Inflammatory macrophage (primary cell): ENCODE data around the gene THAP4.

ENCODE experiments used
- DNase-seq, 2 donors: peaks; one replicate each; pipeline ENCODE4 v3.0.0-alpha.2; 2020 to 2022
- total RNA-seq, 18 experiments: gene quantifications; one replicate each; lab custom pipeline; 2026; ENCODE audit warnings: mixed read lengths in 6 of 18, inconsistent platforms in 2 of 18; lab: John Stamatoyannopoulos, UW

THAP4 gene
- 9.9 to 39.8 (median 24.1) reads per million in 18 experiments for total RNA-seq

DNA sequence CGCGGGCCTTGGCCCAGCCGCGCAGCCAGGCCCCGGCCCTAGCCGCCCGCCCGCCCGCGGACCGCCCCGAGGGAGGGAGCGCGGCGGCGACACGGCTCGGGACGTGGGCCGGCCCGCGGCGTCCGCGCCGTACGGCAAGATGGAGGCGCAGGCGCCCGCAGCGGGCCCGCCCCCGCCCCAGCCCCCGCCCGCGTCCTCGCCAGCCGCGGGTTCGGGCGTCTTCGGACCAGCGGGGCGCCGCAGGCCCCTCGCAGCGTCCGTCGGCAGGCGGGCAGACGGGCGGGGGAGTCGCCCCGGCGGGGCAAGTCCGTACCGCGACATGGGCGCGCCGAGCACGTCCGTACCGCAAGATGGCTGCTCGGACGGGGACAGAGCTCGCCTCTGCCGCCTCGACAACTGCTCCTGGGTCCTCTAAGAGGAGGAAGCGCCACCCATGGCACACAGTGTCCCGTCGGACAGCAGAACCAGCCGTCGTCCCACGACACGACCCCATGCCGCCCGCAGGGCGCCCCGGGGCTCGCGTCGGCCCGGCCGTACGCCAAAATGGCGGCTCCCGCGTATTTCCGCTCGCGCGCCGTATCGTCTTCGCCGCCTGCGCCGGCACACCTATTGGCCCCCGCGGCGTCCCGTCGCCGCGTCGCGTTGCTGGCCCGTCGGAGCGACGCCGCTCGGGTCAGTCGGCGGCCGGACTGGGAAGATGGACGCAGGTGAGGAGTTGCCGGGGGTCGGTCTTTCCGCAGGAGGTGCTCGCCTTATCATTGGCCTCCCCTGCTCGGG is at the start of gene THAP4, which contains the start of gene ATG4B:
Gene THAP4 (minus strand): TSS at position 141 of the 777 bp plus-strand sequence. CDS start 141 bp downstream, outside the sequence.
Gene ATG4B (plus strand): TSS at position 676 of the 777 bp plus-strand sequence. CDS start 22 bp downstream, at position 698.
- peak; percentile 82 to 94 for DNase-seq

DNA sequence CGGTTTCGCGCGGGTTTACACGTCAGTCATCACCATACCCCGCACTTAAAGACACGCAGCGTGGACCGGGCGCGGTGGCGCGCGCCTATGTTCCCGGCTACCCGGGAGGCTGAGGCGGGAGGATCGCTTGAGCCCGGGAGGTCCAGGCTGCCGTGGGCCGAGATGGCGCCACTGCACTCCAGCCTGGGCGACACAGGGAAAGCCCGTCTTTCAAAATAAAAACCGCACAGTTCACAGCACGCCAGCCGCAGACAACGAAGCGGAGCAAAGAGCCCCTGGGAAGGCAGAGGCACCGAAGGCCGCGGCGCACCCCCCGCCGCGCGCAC is 49.3 kb upstream of the THAP4 start:
- peak in 1 of 2 donors; percentile 11 for DNase-seq

DNA sequence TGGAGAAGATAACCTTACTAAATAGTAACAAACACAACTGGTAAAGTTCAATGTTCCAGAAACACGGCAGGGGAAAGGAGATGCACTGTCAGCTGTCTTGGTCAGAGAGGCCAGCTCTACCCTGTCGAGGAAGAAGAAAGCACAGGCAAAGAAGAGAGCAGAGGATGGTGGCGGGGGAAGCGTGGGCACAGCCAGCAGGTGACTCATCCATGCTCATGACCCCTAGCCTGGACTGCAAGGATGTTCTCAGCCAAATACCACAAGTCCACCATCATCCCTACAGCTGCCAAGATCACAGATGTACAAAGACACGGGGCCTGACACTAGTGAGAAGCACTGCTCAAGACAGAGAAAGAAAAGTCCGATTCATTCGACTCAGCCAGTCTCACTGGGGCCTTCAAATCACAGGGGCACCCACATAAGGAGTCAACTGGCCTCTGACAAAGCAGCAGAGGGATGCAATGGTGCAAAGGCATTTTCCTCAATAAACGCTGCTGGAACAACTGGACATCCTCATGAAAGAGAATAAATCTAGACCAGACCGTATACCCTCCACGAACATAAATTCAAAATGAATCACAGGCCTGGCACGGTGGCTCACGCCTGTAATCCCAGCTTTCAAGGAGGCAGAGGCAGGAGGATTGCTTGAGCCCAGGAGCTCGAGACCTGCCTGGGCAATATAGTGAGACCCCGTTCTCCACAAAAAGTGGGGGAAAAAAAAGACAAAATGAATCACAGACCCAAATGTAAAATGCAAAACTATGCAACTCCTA is 44.1 kb upstream of the THAP4 start:
- DNase-seq, result peak; percentile 16 to 53

GRCh38 chr2:241680044-241680443 is 43.1 kb upstream of the THAP4 start:
- DNase-seq, result no peak

DNA sequence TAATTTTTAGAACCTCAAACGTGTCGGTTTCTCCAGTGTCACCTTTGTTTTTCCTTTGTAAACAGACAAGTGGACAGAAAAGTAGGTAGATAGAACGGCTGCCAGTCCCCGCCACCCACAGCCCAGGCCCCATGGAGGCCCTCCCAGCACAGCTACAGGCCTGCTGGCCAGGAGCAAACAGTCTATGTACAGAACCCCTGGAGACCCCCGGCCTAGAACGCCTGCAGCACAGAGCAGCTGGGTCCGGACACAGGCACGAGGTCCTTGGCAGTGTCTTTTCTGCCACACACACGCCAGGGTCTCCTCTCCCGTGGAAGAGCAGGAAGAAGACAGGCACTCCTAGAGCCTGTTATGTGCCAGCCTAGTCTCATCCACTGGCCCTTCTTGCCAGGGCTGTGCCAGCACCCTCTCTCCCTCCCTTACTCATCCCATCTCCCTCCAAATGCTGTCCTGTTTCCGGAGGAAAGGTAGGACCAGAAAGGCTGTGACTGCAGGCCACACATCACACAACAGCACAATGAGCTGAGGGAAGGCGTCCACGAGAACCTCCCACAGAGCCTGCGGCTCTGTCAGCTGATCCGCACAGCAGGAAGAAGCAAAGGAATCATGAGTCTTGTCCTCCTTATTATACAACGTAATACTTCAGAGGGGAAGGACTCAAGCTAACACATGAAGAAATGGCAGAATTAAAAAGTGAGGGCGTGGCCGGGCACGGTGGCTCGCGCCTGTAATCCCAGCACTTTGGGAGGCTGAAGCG is 42.0 kb upstream of the THAP4 start:
- peak in 1 of 2 donors; percentile 15 for DNase-seq

DNA sequence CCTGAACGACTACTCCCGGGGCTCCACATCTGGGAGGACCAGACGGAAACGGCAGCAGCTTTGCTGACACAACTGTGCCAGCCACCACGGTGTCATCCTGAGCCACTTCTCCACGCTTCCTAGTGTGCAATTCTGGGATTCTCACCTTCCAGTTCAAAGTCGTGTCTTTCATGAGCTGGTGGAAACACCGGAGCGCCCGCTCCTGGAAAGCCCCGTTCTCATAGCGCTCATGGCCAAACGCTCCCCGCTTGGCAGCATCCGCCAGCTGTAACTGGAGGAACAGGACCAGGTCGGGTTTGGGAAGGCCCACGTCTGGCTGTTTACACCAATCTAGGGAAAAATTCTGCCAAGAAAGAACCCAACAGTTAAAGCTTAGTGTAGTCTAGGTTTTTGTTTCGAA is 41.3 kb upstream of the THAP4 start:
- DNase-seq, result no peak

- DNase-seq, result no peak
Measured at GRCh38 chr2:241677392-241677791, 40.4 kb upstream of the THAP4 start.

GRCh38 chr2:241676665-241677064 is 39.7 kb upstream of the THAP4 start:
- no peak for DNase-seq

DNA sequence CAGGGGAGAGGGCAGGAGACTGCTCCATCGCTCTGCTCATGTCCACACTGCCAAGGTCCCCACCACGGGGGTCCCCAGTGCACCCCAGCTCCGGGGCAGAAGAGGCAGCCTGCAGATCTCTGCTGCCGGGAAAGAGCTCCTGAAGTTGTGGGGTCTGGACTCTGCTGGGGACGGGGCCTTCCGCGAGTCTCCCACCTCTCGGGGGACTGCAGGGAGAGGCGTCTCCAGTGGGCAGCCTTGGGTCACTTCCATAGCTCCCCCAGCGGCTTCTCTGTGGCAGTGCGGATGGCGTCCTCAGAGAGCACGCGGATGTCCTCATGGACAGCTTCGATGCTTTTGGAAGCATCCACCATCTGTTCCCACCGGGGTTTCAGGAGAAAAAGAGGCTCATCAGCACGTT is 38.9 kb upstream of the THAP4 start:
- DNase-seq, result no peak

DNA sequence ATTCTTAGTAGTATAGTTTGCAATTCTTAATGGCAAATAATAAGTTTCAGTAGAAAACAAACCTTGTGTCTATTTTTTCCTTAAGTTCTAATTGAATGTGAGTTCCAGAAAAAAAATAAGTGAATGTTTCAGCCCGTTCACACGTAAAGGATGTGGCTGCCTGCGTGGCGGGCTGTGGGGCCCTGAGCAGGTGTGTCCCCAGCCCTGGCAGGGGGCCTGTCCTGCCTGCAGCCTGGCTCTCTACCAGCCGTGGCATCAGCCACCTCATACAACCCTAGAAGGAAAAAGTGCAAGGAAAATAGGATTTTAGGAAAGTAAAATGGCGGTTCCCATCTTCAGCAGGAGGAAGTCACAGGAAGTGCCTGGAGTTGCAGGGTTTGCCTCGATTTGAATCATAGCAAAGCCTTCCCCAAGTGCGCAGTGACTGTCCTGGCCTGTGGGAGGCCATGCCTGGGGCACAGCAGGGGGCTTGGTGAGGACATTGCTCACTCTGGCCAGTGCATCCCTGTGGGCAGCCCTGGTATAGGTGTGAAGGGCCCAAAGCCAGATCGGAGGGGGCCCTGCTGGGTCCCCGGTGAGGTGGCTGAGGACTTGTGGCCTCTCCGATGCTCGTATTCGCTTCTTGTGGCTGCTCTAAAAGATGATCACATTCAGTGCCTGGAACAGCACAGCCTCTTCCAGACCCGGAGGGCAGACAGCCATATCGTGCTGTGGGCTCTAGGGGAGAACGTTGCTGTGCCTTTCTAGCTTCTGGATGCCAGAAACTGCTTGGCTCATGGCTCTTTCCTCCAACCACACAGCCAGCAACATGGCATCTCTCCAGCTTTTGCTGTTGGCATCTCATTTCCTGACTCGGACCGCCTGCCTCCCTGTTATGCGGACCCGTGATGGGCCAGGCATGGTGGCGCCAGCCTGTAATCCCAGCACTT is 37.1 kb upstream of the THAP4 start:
- DNase-seq, result no peak

DNA sequence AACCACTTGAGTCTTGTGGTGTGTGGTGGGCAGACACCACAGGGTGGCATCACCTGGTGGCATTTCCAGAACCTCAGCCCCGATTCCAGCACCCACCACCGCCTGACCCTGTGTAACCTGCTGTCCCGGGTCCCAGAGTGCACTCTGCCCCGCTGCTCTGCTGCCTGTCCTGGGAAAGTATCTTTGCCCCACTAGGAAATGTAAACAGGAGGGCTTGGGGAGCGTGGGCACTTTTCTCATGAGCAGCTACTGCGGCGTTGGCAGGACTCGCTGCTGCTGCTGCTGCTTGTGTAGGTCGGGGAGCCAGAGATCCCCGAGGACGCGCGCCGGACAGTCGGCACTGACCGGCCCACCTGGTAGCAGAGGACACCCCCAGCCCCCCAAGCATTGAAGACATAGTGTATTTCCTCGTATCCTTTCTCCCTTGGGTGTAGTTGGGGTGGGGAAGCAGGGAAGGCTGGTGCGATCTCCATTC is 36.3 kb upstream of the THAP4 start:
- DNase-seq, result no peak

GRCh38 chr2:241672243-241673188 is 35.6 kb upstream of the THAP4 start:
- no peak for DNase-seq

- no peak for DNase-seq
Measured at GRCh38 chr2:241671457-241672240, 34.7 kb upstream of the THAP4 start.

GRCh38 chr2:241670333-241671110 is 33.6 kb upstream of the THAP4 start:
- DNase-seq, result no peak

DNA sequence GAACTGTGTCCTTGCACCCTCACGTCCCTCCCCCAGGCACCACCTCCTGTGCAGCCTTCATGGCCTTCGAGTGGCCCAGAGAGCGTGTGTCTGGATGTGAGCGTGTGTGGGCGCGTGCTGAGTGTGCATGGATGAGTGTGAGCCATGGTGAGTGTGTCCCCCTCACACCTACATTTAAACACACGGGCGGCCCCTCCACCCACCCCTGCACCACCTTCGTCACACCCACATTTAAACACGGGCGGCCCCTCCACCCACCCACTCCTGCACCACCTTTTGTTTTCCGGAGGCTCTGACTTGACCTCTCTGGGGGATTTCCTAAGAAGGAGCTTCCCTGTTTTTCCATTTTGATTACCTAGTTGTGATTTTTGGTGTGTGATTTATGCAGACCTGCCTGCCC is 31.9 kb upstream of the THAP4 start:
- DNase-seq, result no peak

- no peak for DNase-seq
Measured at GRCh38 chr2:241668354-241668753, 31.4 kb upstream of the THAP4 start.

GRCh38 chr2:241666627-241667400 is 29.9 kb upstream of the THAP4 start:
- DNase-seq, result no peak
